SK-N-SH treated with all-trans-retinoic acid at 6 μM for 48 hours (cell line): ENCODE measurements around the gene ADAM19.

Experiments
- OSR1 ChIP-seq: fragments of 250-450 bp; sonication (Bioruptor Pico); IDR thresholded peaks from 2 replicates; pipeline ENCODE4 v1.8.0; 2022; ENCODE audit warnings: moderate library complexity, mild to moderate bottlenecking, inconsistent platforms
- PATZ1 ChIP-seq: fragments of 250-450 bp; sonication (Bioruptor Pico); IDR thresholded peaks from 2 replicates; pipeline ENCODE4 v1.8.0; 2020; ENCODE audit warnings: mild to moderate bottlenecking, moderate library complexity, borderline replicate concordance
- POU6F1 ChIP-seq: fragments of 250-450 bp; sonication (Bioruptor Pico); IDR thresholded peaks from 2 replicates; pipeline ENCODE4 v1.8.0; 2021; ENCODE audit warnings: low read depth, mild to moderate bottlenecking, moderate library complexity, borderline replicate concordance
- RARB ChIP-seq: fragments of 250-450 bp; sonication (Bioruptor Pico); IDR thresholded peaks from 2 replicates; pipeline ENCODE4 v1.8.0; 2021; ENCODE audit warnings: mild to moderate bottlenecking, moderate library complexity
- SNAI2 ChIP-seq: fragments of 250-450 bp; sonication (Bioruptor Pico); IDR thresholded peaks from 2 replicates; pipeline ENCODE4 v1.5.0; 2020; ENCODE audit warnings: mild to moderate bottlenecking, moderate library complexity
- TCF4 ChIP-seq: fragments of 250-450 bp; sonication (Bioruptor Pico); IDR thresholded peaks from 2 replicates; pipeline ENCODE4 v1.8.0; 2021; ENCODE audit warnings: mild to moderate bottlenecking, moderate library complexity, borderline replicate concordance
- ZFP30 ChIP-seq: fragments of 450-650 bp; formaldehyde crosslinking; IDR thresholded peaks from 2 replicates; pipeline ENCODE4 v1.5.0; 2022; ENCODE audit warnings: mild to moderate bottlenecking, moderate library complexity
- ZNF565 ChIP-seq: fragments of 450-650 bp; formaldehyde crosslinking; conservative IDR thresholded peaks from 2 replicates; pipeline ENCODE4 v1.5.0; 2020; ENCODE audit warnings: low read depth, mild to moderate bottlenecking, moderate library complexity

- TF ChIP-seq PATZ1 (CRISPR knock-in tag): no peak
- TF ChIP-seq RARB (CRISPR knock-in tag): no peak
- TF ChIP-seq OSR1 (CRISPR knock-in tag): no peak
- TF ChIP-seq TCF4: no peak
- no peak for TF ChIP-seq POU6F1 (CRISPR knock-in tag)
- no peak for TF ChIP-seq SNAI2
- TF ChIP-seq ZNF565: no peak
- no peak for TF ChIP-seq ZFP30 (CRISPR knock-in tag)
These were observed 93.9 kb downstream of the ADAM19 start for GRCh38 chr5:157481666-157482065.
